ENCODE results near the gene CEACAM4.
A peak's percentile ranks its signal among the peaks of the same experiment; 100 is the strongest.
"Not testable (repeated sequence)": the region's sequence is repeated elsewhere in the genome, so short reads cannot be mapped to it uniquely, and the experiment has no call there.

Gene CEACAM4

GRCh38 chr19:41582577-41583182, 44.2 kb downstream of the CEACAM4 start:
- DNase-seq = not testable (repeated sequence)

- DNase-seq = not testable (repeated sequence)
Measured at GRCh38 chr19:41581068-41581467, 45.8 kb downstream of the CEACAM4 start.

- DNase-seq = no peak
Measured at GRCh38 chr19:41578886-41579285, 48.0 kb downstream of the CEACAM4 start.

- DNase-seq = no peak
Measured at GRCh38 chr19:41577833-41578232, 49.0 kb downstream of the CEACAM4 start.

- DNase-seq = no peak
Measured at GRCh38 chr19:41577144-41577830, 49.6 kb downstream of the CEACAM4 start.

GRCh38 chr19:41575998-41576397, 50.9 kb downstream of the CEACAM4 start, which contains the start of gene CEACAM21:
Gene CEACAM21 (plus strand): TSS chr19:41576166. CDS start chr19:41576275, 109 bp downstream.
- DNase-seq = peak; percentile 20

- peak; percentile 69 for DNase-seq
Measured at GRCh38 chr19:41570639-41571112, 56.2 kb downstream of the CEACAM4 start.

GRCh38 chr19:41570179-41570578, 56.7 kb downstream of the CEACAM4 start:
- DNase-seq = no peak

GRCh38 chr19:41569481-41570150, 57.3 kb downstream of the CEACAM4 start:
- DNase-seq = no peak
